Stomach (tissue), 4 donors: ENCODE data around the gene CKAP5.

Source experiments
- CTCF ChIP-seq, 7 experiments: fragments of 450-650 bp in 4 of 7; fragments of 200-600 bp in 3 of 7; sonication (generic) in 3 of 7; IDR thresholded peaks; one replicate each; pipeline ENCODE4 v1.5.1; 2016 to 2019; ENCODE audit warnings: antibody characterized with exemption in 7 of 7, control low read depth in 2 of 7, mild to moderate bottlenecking in 1 of 7
- EP300 ChIP-seq: sonication (generic); formaldehyde crosslinking; IDR thresholded peaks from one replicate; pipeline ENCODE4 v1.6.1; 2017; ENCODE audit warnings: antibody characterized with exemption
- POLR2A ChIP-seq, 4 donors: fragments of 450-650 bp; IDR thresholded peaks; one replicate each; pipeline ENCODE4 v1.6.1; 2016; ENCODE audit warnings: antibody characterized with exemption in 4 of 4, control low read depth in 2 of 4, mild to moderate bottlenecking in 1 of 4, moderate library complexity in 1 of 4

- no peak for TF ChIP-seq CTCF (IDR thresholded peaks at IDR 0.05)
- no peak for TF ChIP-seq EP300
- no peak for TF ChIP-seq POLR2A (IDR thresholded peaks at IDR 0.05)
These were observed 152.5 kb downstream of the CKAP5 start for GRCh38 chr11:46693597-46694012.
